A673 (cell line): ENCODE results near the gene DNAH1. TPM values are rescaled to one million over a fixed set of nuclear protein-coding genes. Genes with fewer than 3 reads are reported as not detected.

ENCODE experiments used
- BruUV-seq: library from RNA; stranded (reverse); fragments of 400-500 nt; replicated peaks from 2 replicates; lab custom pipeline; 2021; lab: Mats Ljungman, UMichigan
- CTCF ChIA-PET: fragments of 300-600 bp; sonication (Branson Sonifier 250); formaldehyde crosslinking; loops from one replicate; lab custom pipeline; 2022; ENCODE audit warnings: antibody characterized with exemption; lab: Charles Lee
- POLR2A ChIA-PET: fragments of 300-600 bp; sonication (Branson Sonifier 250); formaldehyde crosslinking; loops from one replicate; lab custom pipeline; 2022; ENCODE audit warnings: antibody characterized with exemption; ENCODE audit not compliant: low non-redundant PET; lab: Charles Lee
- DNase-seq: peaks from one replicate; pipeline ENCODE4 v3.0.0-alpha.2; 2015; ENCODE audit warnings: low spot score
- H3K27ac ChIP-seq: fragments of 200-600 bp; sonication (generic); 2 replicates; pipeline ENCODE4 v1.5.1; 2016; ENCODE audit warnings: mixed run types, low read depth, mild to moderate bottlenecking, mixed read lengths, antibody characterized with exemption, low read length; ENCODE audit not compliant: poor library complexity, severe bottlenecking
- H3K27me3 ChIP-seq: fragments of 200-600 bp; sonication (generic); replicated peaks from 2 replicates; pipeline ENCODE4 v1.6.1; 2017; ENCODE audit warnings: mixed run types, low read depth, mild to moderate bottlenecking, mixed read lengths, antibody characterized with exemption, low read length; ENCODE audit not compliant: insufficient read depth, poor library complexity
- H3K36me3 ChIP-seq: fragments of 200-600 bp; sonication (generic); 2 replicates; pipeline ENCODE4 v1.6.1; 2016; ENCODE audit warnings: mixed run types, mild to moderate bottlenecking, mixed read lengths, antibody characterized with exemption, low read length; ENCODE audit not compliant: insufficient read depth, poor library complexity, severe bottlenecking
- H3K4me1 ChIP-seq: fragments of 200-600 bp; sonication (generic); 2 replicates; pipeline ENCODE4 v1.6.1; 2017; ENCODE audit warnings: mixed run types, mild to moderate bottlenecking, mixed read lengths, antibody characterized with exemption, low read length; ENCODE audit not compliant: insufficient read depth, poor library complexity, severe bottlenecking
- H3K4me3 ChIP-seq: fragments of 200-600 bp; sonication (generic); 2 replicates; pipeline ENCODE4 v1.5.1; 2016; ENCODE audit warnings: low read depth, mixed run types, mild to moderate bottlenecking, mixed read lengths, low read length; ENCODE audit not compliant: poor library complexity, severe bottlenecking
- H3K9me3 ChIP-seq: fragments of 200-600 bp; sonication (generic); 2 replicates; pipeline ENCODE4 v1.6.1; 2016; ENCODE audit warnings: mixed run types, low read depth, mild to moderate bottlenecking, mixed read lengths, antibody characterized with exemption, low read length; ENCODE audit not compliant: poor library complexity, severe bottlenecking
- CTCF ChIP-seq: fragments of 300-800, 200-600 bp; sonication (generic); conservative IDR thresholded peaks from 2 replicates; pipeline ENCODE4 v1.5.1; 2017; ENCODE audit warnings: low read depth, mild to moderate bottlenecking, antibody characterized with exemption, low read length, moderate library complexity, mixed read lengths
- EZH2 ChIP-seq: fragments of 200-600 bp; sonication (generic); IDR thresholded peaks from 2 replicates; pipeline ENCODE4 v1.6.1; 2017; ENCODE audit warnings: borderline replicate concordance, low read depth, mild to moderate bottlenecking, mixed read lengths, antibody characterized with exemption, low read length; ENCODE audit not compliant: poor library complexity, severe bottlenecking
- intact Hi-C: fragments of 100-400 bp; cut with micrococcal nuclease; formaldehyde crosslinking; loops from one replicate; pipeline ENCODE4 v1.10.0; 2022; ENCODE audit not compliant: unreplicated experiment
- total RNA-seq: library from RNA; stranded (reverse); gene quantifications from 2 replicates; pipeline ENCODE4 v1.2.3, GENCODE V29; 2021

The DNAH1 gene
- total RNA-seq, 1 experiment from 2014 or later, result 1.3 TPM

GRCh38 chr3:52361011-52361410 lies 44.9 kb downstream of the DNAH1 start:
- no peaks in the 10 kb centered on the region for H3K9me3 ChIP-seq
- ChIA-PET POLR2A (interaction anchor here (0.6 kb wide), 1 partner anchor 45 kb away, joined by 11 read pairs; no protein-coding TSS in a partner anchor), CTCF (interaction anchor here (0.6 kb wide), 1 partner anchor 120 kb away, joined by 4 read pairs; no protein-coding TSS in a partner anchor)
- no peaks in the 10 kb centered on the region for H3K27me3 ChIP-seq
- intact Hi-C loops, result no loop called here
- no peaks in the 10 kb centered on the region for H3K36me3 ChIP-seq
- no TSS peak for BruUV-seq
- TF ChIP-seq CTCF, result no peak
- no peak for TF ChIP-seq EZH2
- no peak for DNase-seq
- H3K4me1 ChIP-seq, result no peaks in the 10 kb centered on the region
- no peak overlapping the region for H3K4me3 ChIP-seq
- H3K27ac ChIP-seq, result no peak overlapping the region

GRCh38 chr3:52361454-52361853 lies 45.3 kb downstream of the DNAH1 start:
- no peak for DNase-seq
- no peaks in the 10 kb centered on the region for H3K4me1 ChIP-seq
- no peaks in the 10 kb centered on the region for H3K36me3 ChIP-seq
- no TSS peak for BruUV-seq
- CTCF ChIA-PET, result interaction anchor here (0.6 kb wide), 1 partner anchor 121 kb away, joined by 4 read pairs; no protein-coding TSS in a partner anchor
- no peak overlapping the region for H3K27ac ChIP-seq
- no peak overlapping the region for H3K4me3 ChIP-seq
- no peaks in the 10 kb centered on the region for H3K9me3 ChIP-seq
- POLR2A ChIA-PET, result no interaction called here
- intact Hi-C loops, result no loop called here
- TF ChIP-seq EZH2 (no peak), CTCF (no peak)
- H3K27me3 ChIP-seq, result no peaks in the 10 kb centered on the region

- CTCF ChIA-PET, result no interaction called here
- no TSS peak for BruUV-seq
These were observed 45.8 kb downstream of the DNAH1 start for GRCh38 chr3:52361898-52362297.

More at GRCh38 chr3:52361898-52362297, 45.8 kb downstream of the DNAH1 start:
- POLR2A ChIA-PET, result no interaction called here
- no peak for TF ChIP-seq CTCF
- no peak for TF ChIP-seq EZH2
- no peaks in the 10 kb centered on the region for H3K27me3 ChIP-seq
- H3K27ac ChIP-seq, result no peak overlapping the region
- H3K9me3 ChIP-seq, result no peaks in the 10 kb centered on the region
- no peaks in the 10 kb centered on the region for H3K4me1 ChIP-seq
- no peak for DNase-seq
- intact Hi-C loops, result no loop called here
- no peak overlapping the region for H3K4me3 ChIP-seq
- no peaks in the 10 kb centered on the region for H3K36me3 ChIP-seq
